ENCODE measurements around the gene AGFG1.
"Not testable (repeated sequence)": the region's sequence is repeated elsewhere in the genome, so short reads cannot be mapped to it uniquely, and the experiment has no call there.

The AGFG1 gene

GRCh38 chr2:227499627-227500300 is 27.8 kb downstream of the AGFG1 start:
- DNase-seq, result no peak

GRCh38 chr2:227500301-227500630 is 28.3 kb downstream of the AGFG1 start:
- DNase-seq, result no peak

- no peak for DNase-seq
Measured at GRCh38 chr2:227503433-227504406, 31.8 kb downstream of the AGFG1 start.

GRCh38 chr2:227504700-227505099 is 32.7 kb downstream of the AGFG1 start:
- no peak for DNase-seq

- no peak for DNase-seq
Measured at GRCh38 chr2:227506456-227506855, 34.5 kb downstream of the AGFG1 start.

GRCh38 chr2:227507963-227508362 is 36.0 kb downstream of the AGFG1 start:
- DNase-seq, result no peak

- no peak for DNase-seq
Measured at GRCh38 chr2:227509076-227509475, 37.1 kb downstream of the AGFG1 start.

GRCh38 chr2:227509824-227510619 is 38.1 kb downstream of the AGFG1 start:
- no peak for DNase-seq

GRCh38 chr2:227510620-227510958 is 38.6 kb downstream of the AGFG1 start:
- no peak for DNase-seq

- no peak for DNase-seq
Measured at GRCh38 chr2:227511239-227511930, 39.4 kb downstream of the AGFG1 start.

GRCh38 chr2:227511955-227512354 is 40.0 kb downstream of the AGFG1 start:
- no peak for DNase-seq

GRCh38 chr2:227513113-227513512 is 41.2 kb downstream of the AGFG1 start:
- DNase-seq, result no peak

GRCh38 chr2:227515742-227516141 is 43.8 kb downstream of the AGFG1 start:
- no peak for DNase-seq

GRCh38 chr2:227517724-227518123 is 45.8 kb downstream of the AGFG1 start:
- DNase-seq, result no peak

- not testable (repeated sequence) for DNase-seq
Measured at GRCh38 chr2:227518278-227518865, 46.4 kb downstream of the AGFG1 start.

GRCh38 chr2:227521178-227521577 is 49.2 kb downstream of the AGFG1 start:
- not testable (repeated sequence) for DNase-seq

- DNase-seq, result no peak
Measured at GRCh38 chr2:227524665-227525064, 52.7 kb downstream of the AGFG1 start.

- DNase-seq, result no peak
Measured at GRCh38 chr2:227527351-227527750, 55.4 kb downstream of the AGFG1 start.

GRCh38 chr2:227528803-227529202 is 56.8 kb downstream of the AGFG1 start:
- DNase-seq, result no peak

GRCh38 chr2:227529871-227530270 is 57.9 kb downstream of the AGFG1 start:
- no peak for DNase-seq

GRCh38 chr2:227534714-227535113 is 62.8 kb downstream of the AGFG1 start:
- DNase-seq, result no peak

GRCh38 chr2:227536445-227536844 is 64.5 kb downstream of the AGFG1 start:
- DNase-seq, result no peak

All from CD4-positive, alpha-beta T cell treated with Interferon gamma for 1 hour (primary cell).